ENCODE data around the gene AOX1.

Gene AOX1

GRCh38 chr2:200670313-200670712 lies 84.5 kb downstream of the AOX1 start:
- Histone ChIP-seq H3K23ac (ENCODE audit: low read length) (no peak overlapping the region), H4K5ac (ENCODE audit: low read length) (no peak overlapping the region), H3K4me1 (ENCODE audit: control insufficient read depth, low read depth, low read length) (no peaks in the 10 kb centered on the region), H3K9ac (ENCODE audit: low read length) (no peak overlapping the region), H3K79me1 (ENCODE audit: low read length) (no peaks in the 10 kb centered on the region), H3K36me3 (ENCODE audit: control insufficient read depth, insufficient read depth, low read length) (no peaks in the 10 kb centered on the region), H2BK120ac (ENCODE audit: low read depth, low read length) (no peak overlapping the region), H3K4ac (ENCODE audit: low read depth, low read length) (no peak overlapping the region), H3K56ac (ENCODE audit: low read length) (no peak overlapping the region), H2BK15ac (replicated peaks; ENCODE audit: low read depth) (no peak overlapping the region), H3K4me2 (ENCODE audit: low read length) (no peak overlapping the region), H3K18ac (ENCODE audit: low read length) (no peak overlapping the region), H3K27me3 (ENCODE audit: insufficient read depth, low read length, poor library complexity) (no peaks in the 10 kb centered on the region), H3K4me3 (ENCODE audit: low read length) (no peak overlapping the region), H2BK5ac (ENCODE audit: low read length) (no peak overlapping the region), H3K79me2 (ENCODE audit: control insufficient read depth, insufficient read depth, low read length) (no peaks in the 10 kb centered on the region), H2AK5ac (ENCODE audit: low read length) (no peak overlapping the region), H4K8ac (ENCODE audit: low read depth, low read length) (no peak overlapping the region), H3K27ac (ENCODE audit: low read depth, low read length) (no peak overlapping the region)
- DNase-seq, result peak; percentile 38
- no CpG with 5 or more reads among the region's 4 CpGs for WGBS (ENCODE audit: extremely low coverage, insufficient coverage, low lambda C conversion rate)

GRCh38 chr2:200670751-200671150 lies 84.9 kb downstream of the AOX1 start:
- Histone ChIP-seq H3K4me2 (ENCODE audit: low read length) (no peak overlapping the region), H2BK5ac (ENCODE audit: low read length) (no peak overlapping the region), H3K27me3 (ENCODE audit: insufficient read depth, low read length, poor library complexity) (no peaks in the 10 kb centered on the region), H3K36me3 (ENCODE audit: control insufficient read depth, insufficient read depth, low read length) (no peaks in the 10 kb centered on the region), H3K18ac (ENCODE audit: low read length) (no peak overlapping the region), H2BK120ac (ENCODE audit: low read depth, low read length) (no peak overlapping the region), H4K5ac (ENCODE audit: low read length) (no peak overlapping the region), H2BK15ac (replicated peaks; ENCODE audit: low read depth) (no peak overlapping the region), H3K4me3 (ENCODE audit: low read length) (no peak overlapping the region), H3K4me1 (ENCODE audit: control insufficient read depth, low read depth, low read length) (no peaks in the 10 kb centered on the region), H3K79me2 (ENCODE audit: control insufficient read depth, insufficient read depth, low read length) (no peaks in the 10 kb centered on the region), H3K23ac (ENCODE audit: low read length) (no peak overlapping the region), H4K8ac (ENCODE audit: low read depth, low read length) (no peak overlapping the region), H3K4ac (ENCODE audit: low read depth, low read length) (no peak overlapping the region), H2AK5ac (ENCODE audit: low read length) (no peak overlapping the region), H3K56ac (ENCODE audit: low read length) (no peak overlapping the region), H3K9ac (ENCODE audit: low read length) (no peak overlapping the region), H3K79me1 (ENCODE audit: low read length) (no peaks in the 10 kb centered on the region), H3K27ac (ENCODE audit: low read depth, low read length) (no peak overlapping the region)
- no CpG with 5 or more reads among the region's 1 CpG for WGBS (ENCODE audit: extremely low coverage, insufficient coverage, low lambda C conversion rate)
- no peak for DNase-seq

GRCh38 chr2:200673191-200673590 lies 87.4 kb downstream of the AOX1 start:
- Histone ChIP-seq H3K18ac (ENCODE audit: low read length) (no peak overlapping the region), H3K4ac (ENCODE audit: low read depth, low read length) (no peak overlapping the region), H3K79me1 (ENCODE audit: low read length) (no peaks in the 10 kb centered on the region), H3K4me3 (ENCODE audit: low read length) (no peak overlapping the region), H2BK5ac (ENCODE audit: low read length) (no peak overlapping the region), H3K4me1 (ENCODE audit: control insufficient read depth, low read depth, low read length) (no peaks in the 10 kb centered on the region), H2BK120ac (ENCODE audit: low read depth, low read length) (no peak overlapping the region), H3K79me2 (ENCODE audit: control insufficient read depth, insufficient read depth, low read length) (no peaks in the 10 kb centered on the region), H3K4me2 (ENCODE audit: low read length) (no peak overlapping the region), H3K23ac (ENCODE audit: low read length) (no peak overlapping the region), H3K27ac (ENCODE audit: low read depth, low read length) (no peak overlapping the region), H3K27me3 (ENCODE audit: insufficient read depth, low read length, poor library complexity) (no peaks in the 10 kb centered on the region), H3K36me3 (ENCODE audit: control insufficient read depth, insufficient read depth, low read length) (no peaks in the 10 kb centered on the region), H3K56ac (ENCODE audit: low read length) (no peak overlapping the region), H2AK5ac (ENCODE audit: low read length) (no peak overlapping the region), H4K5ac (ENCODE audit: low read length) (no peak overlapping the region), H4K8ac (ENCODE audit: low read depth, low read length) (no peak overlapping the region), H3K9ac (ENCODE audit: low read length) (no peak overlapping the region), H2BK15ac (replicated peaks; ENCODE audit: low read depth) (no peak overlapping the region)
- DNase-seq, result no peak
- no CpG with 5 or more reads among the region's 5 CpGs for WGBS (ENCODE audit: extremely low coverage, insufficient coverage, low lambda C conversion rate)

- no peak for DNase-seq
- no peak overlapping the region for H3K4me3 ChIP-seq (ENCODE audit: low read length)
- WGBS (ENCODE audit: extremely low coverage, insufficient coverage, low lambda C conversion rate), result no CpG with 5 or more reads among the region's 7 CpGs
These were observed 89.0 kb downstream of the AOX1 start for GRCh38 chr2:200674837-200675236.

GRCh38 chr2:200677171-200677570 lies 91.4 kb downstream of the AOX1 start:
- Histone ChIP-seq H3K4me3 (ENCODE audit: low read length) (no peak overlapping the region), H2AK5ac (ENCODE audit: low read length) (no peak overlapping the region), H3K18ac (ENCODE audit: low read length) (no peak overlapping the region), H3K4me1 (ENCODE audit: control insufficient read depth, low read depth, low read length) (no peaks in the 10 kb centered on the region), H3K27me3 (ENCODE audit: insufficient read depth, low read length, poor library complexity) (no peaks in the 10 kb centered on the region), H4K5ac (ENCODE audit: low read length) (no peak overlapping the region), H3K27ac (ENCODE audit: low read depth, low read length) (no peak overlapping the region), H3K79me1 (ENCODE audit: low read length) (no peaks in the 10 kb centered on the region), H3K9ac (ENCODE audit: low read length) (no peak overlapping the region), H3K4me2 (ENCODE audit: low read length) (no peak overlapping the region), H2BK120ac (ENCODE audit: low read depth, low read length) (no peak overlapping the region), H3K4ac (ENCODE audit: low read depth, low read length) (no peak overlapping the region), H4K8ac (ENCODE audit: low read depth, low read length) (no peak overlapping the region), H2BK15ac (replicated peaks; ENCODE audit: low read depth) (no peak overlapping the region), H3K36me3 (ENCODE audit: control insufficient read depth, insufficient read depth, low read length) (no peaks in the 10 kb centered on the region), H3K23ac (ENCODE audit: low read length) (no peak overlapping the region), H3K56ac (ENCODE audit: low read length) (no peak overlapping the region), H3K79me2 (ENCODE audit: control insufficient read depth, insufficient read depth, low read length) (no peaks in the 10 kb centered on the region), H2BK5ac (ENCODE audit: low read length) (no peak overlapping the region)
- DNase-seq, result no peak
- no CpG with 5 or more reads among the region's 2 CpGs for WGBS (ENCODE audit: extremely low coverage, insufficient coverage, low lambda C conversion rate)

More at GRCh38 chr2:200674837-200675236, 89.0 kb downstream of the AOX1 start:
- H2BK120ac ChIP-seq (ENCODE audit: low read depth, low read length), result no peak overlapping the region
- no peak overlapping the region for H3K27ac ChIP-seq (ENCODE audit: low read depth, low read length)
- H3K4me1 ChIP-seq (ENCODE audit: control insufficient read depth, low read depth, low read length), result no peaks in the 10 kb centered on the region
- H3K36me3 ChIP-seq (ENCODE audit: control insufficient read depth, insufficient read depth, low read length), result no peaks in the 10 kb centered on the region
- no peak overlapping the region for H3K9ac ChIP-seq (ENCODE audit: low read length)
- no peak overlapping the region for H3K23ac ChIP-seq (ENCODE audit: low read length)
- H4K5ac ChIP-seq (ENCODE audit: low read length), result no peak overlapping the region
- H3K27me3 ChIP-seq (ENCODE audit: insufficient read depth, low read length, poor library complexity), result no peaks in the 10 kb centered on the region
- H3K4ac ChIP-seq (ENCODE audit: low read depth, low read length), result no peak overlapping the region
- no peak overlapping the region for H4K8ac ChIP-seq (ENCODE audit: low read depth, low read length)
- H2BK5ac ChIP-seq (ENCODE audit: low read length), result no peak overlapping the region
- H3K4me2 ChIP-seq (ENCODE audit: low read length), result no peak overlapping the region
- no peak overlapping the region for H2BK15ac ChIP-seq (replicated peaks; ENCODE audit: low read depth)
- no peak overlapping the region for H3K18ac ChIP-seq (ENCODE audit: low read length)
- no peak overlapping the region for H3K56ac ChIP-seq (ENCODE audit: low read length)
- H3K79me1 ChIP-seq (ENCODE audit: low read length), result no peaks in the 10 kb centered on the region
- no peak overlapping the region for H2AK5ac ChIP-seq (ENCODE audit: low read length)
- H3K79me2 ChIP-seq (ENCODE audit: control insufficient read depth, insufficient read depth, low read length), result no peaks in the 10 kb centered on the region

GRCh38 chr2:200677721-200678532 lies 92.1 kb downstream of the AOX1 start:
- no peak overlapping the region for H3K9ac ChIP-seq (ENCODE audit: low read length)
- no peak overlapping the region for H3K27ac ChIP-seq (ENCODE audit: low read depth, low read length)
- H3K4ac ChIP-seq (ENCODE audit: low read depth, low read length), result no peak overlapping the region
- no peak overlapping the region for H2AK5ac ChIP-seq (ENCODE audit: low read length)
- H3K56ac ChIP-seq (ENCODE audit: low read length), result no peak overlapping the region
- H4K5ac ChIP-seq (ENCODE audit: low read length), result no peak overlapping the region
- H3K79me2 ChIP-seq (ENCODE audit: control insufficient read depth, insufficient read depth, low read length), result no peaks in the 10 kb centered on the region
- no peak overlapping the region for H3K18ac ChIP-seq (ENCODE audit: low read length)
- H2BK5ac ChIP-seq (ENCODE audit: low read length), result no peak overlapping the region
- no peak for DNase-seq
- WGBS (ENCODE audit: extremely low coverage, insufficient coverage, low lambda C conversion rate), result no CpG with 5 or more reads among the region's 11 CpGs
- no peak overlapping the region for H2BK15ac ChIP-seq (replicated peaks; ENCODE audit: low read depth)
- H4K8ac ChIP-seq (ENCODE audit: low read depth, low read length), result no peak overlapping the region
- H3K36me3 ChIP-seq (ENCODE audit: control insufficient read depth, insufficient read depth, low read length), result no peaks in the 10 kb centered on the region
- no peak overlapping the region for H3K4me2 ChIP-seq (ENCODE audit: low read length)
- H2BK120ac ChIP-seq (ENCODE audit: low read depth, low read length), result no peak overlapping the region
- H3K4me1 ChIP-seq (ENCODE audit: control insufficient read depth, low read depth, low read length), result no peaks in the 10 kb centered on the region
- no peaks in the 10 kb centered on the region for H3K79me1 ChIP-seq (ENCODE audit: low read length)
- H3K23ac ChIP-seq (ENCODE audit: low read length), result no peak overlapping the region
- no peak overlapping the region for H3K4me3 ChIP-seq (ENCODE audit: low read length)
- no peaks in the 10 kb centered on the region for H3K27me3 ChIP-seq (ENCODE audit: insufficient read depth, low read length, poor library complexity)

Data from mesendoderm (in vitro differentiated cells).